Measurements from ENCODE around the gene SLC2A13.
"Not testable (repeated sequence)": the region's sequence is repeated elsewhere in the genome, so short reads cannot be mapped to it uniquely, and the experiment has no call there.

Gene SLC2A13

DNA sequence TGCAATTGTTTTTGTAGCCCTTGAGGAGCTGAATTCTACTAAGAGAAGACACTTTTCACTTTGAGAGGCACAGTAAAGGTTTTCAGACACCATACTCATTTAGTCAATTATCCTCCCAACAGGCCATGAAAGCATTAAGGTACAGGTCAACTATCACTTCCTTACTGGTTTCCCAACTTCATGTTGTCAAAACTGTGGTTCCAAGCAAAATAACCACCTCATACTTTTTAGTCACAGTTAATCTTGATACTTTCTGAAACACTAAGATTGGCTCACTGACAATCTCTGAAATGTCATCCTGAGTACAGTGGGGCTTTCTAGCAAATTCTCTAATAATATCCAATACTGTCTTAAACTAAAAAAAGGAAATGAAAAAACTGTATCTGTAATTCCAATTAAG lies 71.7 kb downstream of the SLC2A13 start:
- no peak for FAIRE-seq

DNA sequence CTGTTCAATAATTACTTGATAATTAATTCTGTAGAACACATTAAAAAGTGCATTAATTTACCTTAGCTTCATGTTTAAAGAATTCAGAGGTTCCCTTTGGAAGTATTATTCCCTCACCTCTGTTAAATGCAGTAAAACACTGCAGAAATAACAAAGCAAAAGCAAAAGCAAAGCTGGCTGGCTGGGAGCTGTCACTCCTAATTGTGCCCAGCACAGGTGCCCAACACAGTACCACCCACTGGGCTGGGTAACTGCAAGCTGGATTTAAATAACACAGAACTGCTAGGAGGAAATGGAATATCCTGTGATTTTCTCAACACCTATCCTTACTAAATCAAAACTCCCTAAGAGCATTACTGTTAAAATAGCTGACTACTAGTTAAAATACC lies 72.6 kb downstream of the SLC2A13 start:
- FAIRE-seq: no peak

DNA sequence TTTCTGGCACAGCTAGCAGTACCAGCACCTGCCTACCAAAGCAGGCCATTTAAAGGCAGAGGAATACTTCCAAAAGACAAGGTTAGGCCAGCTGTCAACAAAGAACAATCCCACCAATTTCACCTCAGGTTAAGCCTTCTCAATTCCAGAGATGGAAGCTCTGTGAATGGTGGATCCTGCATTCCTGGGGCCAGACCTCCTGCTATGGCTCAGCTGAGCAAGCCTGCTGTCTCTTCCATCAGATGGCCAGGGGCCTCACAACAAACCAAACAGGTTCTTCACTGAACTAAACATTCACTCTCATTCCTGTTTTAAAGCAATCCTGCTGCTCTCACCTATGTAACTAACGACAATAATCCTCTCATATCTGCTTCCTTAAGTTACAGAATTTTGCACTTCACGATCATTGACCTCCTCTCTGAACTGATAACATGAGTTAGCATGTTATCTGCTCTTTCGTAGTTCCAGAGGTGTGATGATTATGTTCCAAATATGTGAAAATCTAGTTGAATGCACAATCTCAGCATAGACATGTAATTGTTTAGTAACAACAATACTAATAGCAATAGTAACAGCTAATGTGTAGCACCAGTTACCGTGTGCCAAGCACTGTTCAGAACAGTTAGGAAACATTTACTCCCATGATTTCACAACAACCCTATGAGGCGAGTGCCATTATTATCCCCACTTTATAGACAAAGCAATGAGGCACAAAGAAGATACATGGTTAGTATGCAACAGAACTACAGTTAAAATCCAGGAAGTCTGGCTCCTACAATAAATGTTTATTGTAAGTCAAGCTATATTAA lies 73.2 kb downstream of the SLC2A13 start:
- FAIRE-seq: no peak

DNA sequence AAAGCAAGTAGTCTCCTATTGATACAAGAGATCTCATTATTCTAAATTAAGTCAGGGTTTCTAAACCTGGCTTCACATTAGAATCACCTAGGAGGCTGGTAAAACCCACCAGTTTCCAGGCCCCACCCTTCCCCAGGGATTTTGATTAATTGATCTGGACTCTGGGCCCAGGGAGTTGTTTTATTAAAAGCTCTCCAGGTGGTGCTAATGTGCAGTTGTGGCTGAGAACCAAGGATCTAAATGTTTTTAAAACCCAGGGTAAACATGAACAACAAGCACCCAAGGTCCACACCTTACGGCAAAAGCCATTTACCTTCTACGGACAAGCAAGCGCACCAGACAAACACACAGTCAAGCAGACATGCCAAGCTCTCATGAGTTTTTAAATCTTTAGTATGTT lies 73.9 kb downstream of the SLC2A13 start:
- no peak for FAIRE-seq

DNA sequence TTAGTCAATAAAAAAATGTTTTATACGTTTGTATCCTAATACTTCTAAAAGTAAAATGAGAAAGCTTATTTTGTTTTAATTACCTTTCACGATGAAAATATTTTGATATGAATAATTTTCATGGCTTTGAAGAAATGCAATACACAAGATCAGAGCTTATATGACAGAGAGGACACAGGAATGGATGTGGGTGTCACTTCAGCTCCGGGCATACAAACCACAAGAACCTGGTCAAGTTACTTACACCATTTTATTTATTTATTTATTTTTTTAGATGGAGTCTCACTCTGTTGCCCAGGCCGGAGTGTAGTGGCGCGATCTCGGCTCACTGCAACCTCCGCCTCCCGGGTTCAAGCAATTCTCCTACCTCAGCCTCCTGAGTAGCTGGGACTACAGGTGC lies 74.9 kb downstream of the SLC2A13 start:
- FAIRE-seq: not testable (repeated sequence)

DNA sequence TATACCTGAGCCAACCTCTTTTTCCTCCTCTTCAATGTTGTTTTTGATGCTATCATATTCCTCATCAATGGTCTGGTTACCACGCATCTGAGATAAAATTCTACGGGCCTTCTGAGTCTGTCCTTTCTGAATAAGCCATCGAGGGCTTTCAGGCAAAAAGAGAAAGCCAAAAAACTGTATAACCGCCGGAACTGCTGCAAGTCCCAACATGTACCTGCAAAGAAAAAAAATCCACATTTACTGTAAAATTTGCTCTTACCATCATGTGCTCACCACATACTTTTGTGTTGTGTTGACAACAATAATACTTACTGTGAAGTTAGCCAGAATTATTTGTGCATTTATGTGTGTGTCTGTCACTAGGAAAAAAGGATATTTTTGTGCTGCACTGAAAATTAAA lies 77.6 kb downstream of the SLC2A13 start:
- FAIRE-seq: no peak

DNA sequence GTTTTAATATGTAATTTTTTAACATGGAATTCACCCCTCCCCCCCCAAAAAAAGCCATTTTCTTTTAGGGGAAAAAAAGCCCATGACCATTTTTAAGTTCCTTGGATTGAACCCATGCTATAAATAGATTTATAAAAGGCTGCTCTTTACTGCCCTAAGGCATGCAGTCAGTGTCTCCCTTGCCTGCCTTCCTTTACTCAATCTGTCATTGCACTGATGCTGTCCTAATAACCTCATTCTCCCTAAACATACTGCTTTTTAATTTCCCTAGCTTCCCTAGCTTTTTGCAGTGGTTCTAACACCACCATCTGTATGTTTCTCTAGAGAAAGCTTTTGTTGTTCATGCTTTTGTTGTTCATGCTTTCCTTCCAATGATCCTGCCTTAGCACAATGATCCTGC lies 83.0 kb downstream of the SLC2A13 start:
- no peak for FAIRE-seq

DNA sequence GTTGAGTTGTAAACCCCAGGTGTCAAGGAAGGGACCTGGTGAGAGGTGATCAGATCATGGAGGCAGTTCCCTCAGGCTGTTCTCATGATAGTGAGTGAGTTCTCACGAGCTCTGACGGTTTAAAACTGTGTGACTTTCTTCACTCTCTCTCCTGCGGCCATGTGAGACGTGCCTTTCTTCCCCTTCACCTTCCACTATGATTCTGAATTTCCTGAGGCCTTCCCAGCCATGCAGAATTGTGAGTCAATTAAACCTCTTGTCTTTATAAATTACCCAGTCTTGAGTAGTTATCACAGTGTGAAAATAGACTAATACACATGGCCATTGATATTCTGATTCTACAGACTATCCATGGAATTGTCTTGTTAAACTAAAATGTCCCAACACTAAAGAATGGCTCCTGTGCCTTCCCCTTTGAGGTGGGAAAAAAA lies 85.6 kb downstream of the SLC2A13 start:
- FAIRE-seq: no peak

DNA sequence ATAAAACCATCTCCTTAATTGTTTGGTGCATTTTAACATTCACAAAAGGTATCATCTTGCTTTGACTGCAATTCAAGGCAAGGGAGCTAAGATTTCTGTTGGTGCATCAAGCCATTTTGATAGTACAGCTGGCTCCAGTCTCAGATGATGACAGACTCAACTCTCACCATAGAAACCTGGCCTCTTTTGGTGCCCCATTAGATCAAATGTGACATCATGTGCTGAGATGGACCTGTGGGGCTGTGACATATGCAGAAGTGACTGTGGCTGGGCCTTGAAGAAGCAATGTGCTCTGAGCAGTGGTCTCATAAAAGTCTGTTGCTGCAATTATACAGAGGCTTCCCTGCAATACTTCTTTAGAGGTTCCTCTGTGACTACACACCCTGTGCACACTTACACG lies 88.4 kb downstream of the SLC2A13 start:
- FAIRE-seq: no peak

DNA sequence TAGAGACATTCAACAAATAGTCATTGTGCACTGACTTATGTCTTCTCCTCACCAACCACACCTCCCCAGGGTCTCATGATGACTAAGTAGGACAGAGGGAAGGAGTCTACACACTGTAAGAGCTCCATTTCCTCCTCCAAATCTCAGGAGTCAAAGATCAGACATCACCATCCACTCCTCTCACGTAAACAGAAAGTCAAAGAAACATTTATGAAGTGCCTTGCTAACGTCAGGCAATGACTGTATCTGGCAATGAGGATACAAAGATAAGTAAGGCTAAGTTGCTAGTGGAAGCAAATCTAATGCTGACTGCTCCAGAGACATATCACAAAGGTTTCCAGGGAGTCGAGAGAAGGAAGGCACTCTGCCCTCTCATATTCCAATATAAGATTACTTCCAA lies 88.9 kb downstream of the SLC2A13 start:
- no peak for FAIRE-seq

DNA sequence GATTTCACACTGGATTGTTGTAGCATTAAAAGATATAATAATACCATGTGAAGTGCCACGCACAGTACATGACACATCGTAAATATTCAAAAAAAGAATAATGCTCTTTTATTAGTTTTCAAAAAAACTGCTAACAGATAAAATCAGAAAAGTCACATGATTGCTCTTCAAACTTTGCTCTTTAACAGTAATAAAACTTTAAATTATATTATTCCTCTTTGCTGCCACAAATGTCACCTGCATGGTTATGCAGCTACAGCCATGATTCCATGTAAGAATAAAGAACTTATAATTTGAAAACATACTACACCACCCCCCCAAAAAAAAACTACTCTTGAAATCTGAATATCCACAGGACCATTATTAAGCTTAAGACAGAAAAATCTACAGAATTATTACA lies 90.0 kb downstream of the SLC2A13 start:
- FAIRE-seq: no peak

DNA sequence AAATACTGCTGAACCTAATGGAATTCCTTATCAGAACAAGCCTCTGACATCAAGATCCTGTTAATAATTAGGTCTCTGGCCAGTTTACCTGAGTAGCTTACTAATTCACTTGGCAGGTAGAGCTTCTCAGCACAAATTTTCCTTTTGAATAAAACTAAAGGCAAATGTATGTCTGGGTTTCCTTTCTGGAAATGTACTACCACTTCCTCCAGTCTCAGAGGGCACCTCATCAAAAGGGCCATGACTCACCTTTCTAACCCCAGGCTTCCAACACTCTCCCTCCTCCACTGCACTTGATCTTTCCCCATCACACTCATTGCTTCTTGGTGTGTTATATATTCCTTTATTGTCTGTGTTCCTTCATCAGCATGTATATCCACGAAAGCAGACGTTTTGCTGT lies 90.5 kb downstream of the SLC2A13 start:
- no peak for FAIRE-seq

DNA sequence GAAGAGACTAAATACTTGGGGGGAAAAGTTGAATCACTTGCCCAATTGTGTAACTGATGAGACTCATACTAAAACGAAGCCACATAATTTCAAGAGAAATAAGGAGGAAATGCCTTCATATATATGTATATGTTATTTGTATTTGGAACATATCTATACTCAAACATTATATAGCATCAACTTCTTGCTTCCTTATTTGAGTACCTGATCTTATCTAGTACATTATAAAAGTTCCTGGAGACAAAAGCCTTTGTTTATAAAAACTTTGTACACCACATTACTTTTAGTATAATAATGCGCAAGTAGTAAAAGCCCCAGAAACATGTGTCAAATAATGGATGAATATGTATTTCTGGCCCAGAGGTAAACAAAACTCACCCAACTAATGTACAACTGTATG lies 92.0 kb downstream of the SLC2A13 start:
- FAIRE-seq: no peak

DNA sequence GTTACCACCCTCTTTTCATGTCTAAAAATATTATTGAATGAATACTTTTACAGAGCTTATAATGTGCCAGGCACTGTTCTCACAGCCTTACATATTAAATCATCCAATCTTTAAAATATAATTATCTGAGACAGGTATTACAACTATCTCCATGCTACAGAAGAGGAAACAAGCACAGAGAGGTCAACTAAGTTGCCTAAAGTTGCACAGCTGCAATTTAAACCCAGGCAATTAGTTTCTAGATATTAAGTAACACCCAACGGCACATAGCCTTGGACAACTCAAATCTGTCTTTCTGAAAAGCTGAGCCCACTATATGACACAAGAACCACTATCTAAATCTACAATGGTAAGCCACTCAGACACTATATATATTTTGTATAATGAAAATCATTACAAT lies 92.6 kb downstream of the SLC2A13 start:
- no peak for FAIRE-seq

DNA sequence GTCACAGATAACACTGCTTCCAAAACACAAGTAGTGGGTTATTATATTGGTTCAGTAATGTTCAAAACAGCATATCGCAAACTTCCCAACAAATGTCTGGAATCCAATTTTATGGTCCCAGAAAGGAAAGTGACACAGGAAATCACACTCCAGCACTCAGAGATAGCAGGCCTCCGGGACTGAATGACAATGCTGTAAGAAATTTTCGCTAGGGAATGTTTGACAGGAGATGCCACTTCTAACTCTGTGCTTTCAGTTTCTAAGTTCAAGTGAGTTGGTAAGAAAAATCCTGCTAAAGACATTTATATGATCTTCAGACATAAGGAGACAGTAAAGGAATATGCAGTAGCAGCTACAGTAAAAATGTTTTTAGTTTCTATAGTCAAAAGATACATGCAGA lies 93.2 kb downstream of the SLC2A13 start:
- FAIRE-seq: no peak

DNA sequence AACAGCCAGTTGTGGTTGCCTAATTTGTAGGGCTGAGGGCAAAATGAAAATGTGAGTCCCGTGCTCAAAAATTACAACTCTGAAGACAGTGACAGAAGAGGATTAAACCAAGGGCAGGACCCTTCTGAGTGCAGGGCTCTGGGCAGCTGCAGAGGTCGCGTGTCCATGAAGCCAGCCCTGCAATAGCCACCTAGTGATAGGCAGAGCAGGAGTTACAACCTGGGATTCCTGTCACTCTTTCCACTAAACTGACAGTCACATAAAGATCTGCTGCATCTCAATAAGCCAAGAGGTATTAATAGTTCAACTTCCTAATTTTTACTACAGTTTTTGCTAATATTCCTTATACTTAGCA lies 94.1 kb downstream of the SLC2A13 start:
- no peak for FAIRE-seq

DNA sequence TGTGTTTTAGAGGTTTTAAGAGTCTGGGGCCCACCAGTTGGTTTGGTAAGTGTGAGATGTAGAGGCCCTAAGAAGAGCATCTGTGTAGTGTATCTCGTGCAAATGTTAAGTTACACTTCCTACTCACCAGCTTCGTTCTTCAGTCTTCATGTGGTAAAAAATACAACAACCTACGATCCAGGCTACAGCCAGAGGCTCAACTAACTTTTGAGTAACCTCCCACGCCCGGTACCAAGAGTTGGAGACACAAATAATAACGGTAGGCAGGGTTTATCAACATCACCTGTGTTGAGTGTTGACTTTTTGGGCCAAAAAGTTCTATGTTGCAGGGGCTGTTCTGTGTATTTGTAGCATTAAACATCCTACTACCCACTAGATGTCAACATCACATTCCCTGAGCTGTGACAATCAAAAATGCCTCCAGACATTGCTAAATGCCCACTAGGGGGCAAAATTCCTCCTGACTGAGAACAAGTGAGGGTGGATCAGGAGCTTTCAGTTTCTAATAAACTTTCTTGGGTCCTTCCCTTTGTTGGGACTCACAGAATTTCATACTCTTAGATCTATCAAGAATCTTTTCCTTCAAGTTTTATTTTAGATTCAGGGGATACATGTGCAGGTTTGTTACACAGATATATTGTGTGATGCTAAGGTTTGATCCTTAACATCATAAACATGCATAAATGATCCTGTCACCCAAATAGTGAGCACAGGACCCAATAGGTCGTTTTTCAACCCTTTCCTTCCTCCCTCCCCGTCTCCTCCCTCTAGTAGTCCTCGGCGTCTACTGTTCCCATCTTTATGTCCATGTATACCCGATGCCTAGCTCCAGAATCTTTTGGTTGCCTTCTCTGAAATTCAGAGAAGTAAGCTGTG lies 94.7 kb downstream of the SLC2A13 start:
- no peak for FAIRE-seq

DNA sequence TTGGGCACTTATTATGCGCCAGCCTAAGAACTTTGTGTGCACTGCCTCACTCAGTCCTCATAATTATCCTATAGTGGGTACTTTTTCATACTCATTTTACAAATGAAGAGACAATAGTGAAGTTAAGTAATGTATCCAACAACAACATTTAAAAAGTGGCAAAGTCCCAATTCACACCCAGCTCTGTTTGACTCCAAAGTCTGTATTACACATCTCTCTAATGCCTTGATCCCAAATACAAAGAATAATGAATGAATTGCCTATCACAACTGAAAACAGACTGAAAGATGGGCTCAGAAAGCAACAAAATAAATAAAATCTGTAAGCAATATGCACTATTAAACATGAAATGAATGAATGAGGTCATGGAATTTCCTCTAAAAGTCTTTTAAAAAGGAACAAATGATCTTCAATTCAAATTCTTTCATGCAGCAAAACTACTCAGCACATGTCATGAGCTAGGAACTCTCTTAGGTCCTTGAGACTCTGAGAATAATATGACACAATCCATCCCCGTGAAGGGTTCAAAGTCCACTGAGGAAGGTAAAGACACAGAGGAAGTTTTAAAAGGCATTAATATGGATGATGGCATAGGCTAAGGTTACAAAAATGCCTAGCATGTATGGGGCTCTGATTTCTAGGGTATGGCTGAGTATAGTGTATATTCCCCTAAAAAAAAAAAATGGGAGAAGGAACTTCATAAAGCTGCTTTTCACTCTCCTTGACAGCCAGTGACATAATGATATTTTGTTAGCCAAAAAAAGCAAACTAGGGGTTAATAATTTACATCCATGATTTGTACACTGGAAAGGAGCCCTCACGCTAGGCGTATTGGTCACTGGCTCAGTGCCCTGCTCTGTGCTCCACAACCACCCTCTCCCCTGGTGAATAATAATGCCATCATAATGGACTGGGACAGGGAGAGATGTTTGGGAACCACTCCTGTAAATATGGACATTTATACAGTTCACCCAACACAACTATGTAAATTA lies 103.4 kb downstream of the SLC2A13 start:
- FAIRE-seq: no peak

DNA sequence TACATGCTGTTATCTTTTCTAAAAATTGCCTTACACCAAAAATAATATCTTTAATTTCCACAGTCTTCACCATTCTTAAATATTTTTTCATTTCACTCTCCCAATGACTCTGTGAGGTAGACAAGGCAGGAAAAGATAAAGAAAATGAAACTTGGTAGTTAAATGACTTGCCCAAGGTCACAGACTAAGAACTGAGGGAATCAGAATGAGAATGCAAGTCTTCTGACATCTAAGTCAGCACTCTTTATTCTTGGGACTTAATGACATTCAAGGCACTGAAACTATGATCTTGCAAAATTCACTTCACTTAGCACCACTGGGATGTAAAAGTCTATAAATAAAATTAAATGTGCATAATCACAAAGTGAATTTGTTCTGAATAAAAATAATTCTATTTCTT lies 104.5 kb downstream of the SLC2A13 start:
- FAIRE-seq: no peak

DNA sequence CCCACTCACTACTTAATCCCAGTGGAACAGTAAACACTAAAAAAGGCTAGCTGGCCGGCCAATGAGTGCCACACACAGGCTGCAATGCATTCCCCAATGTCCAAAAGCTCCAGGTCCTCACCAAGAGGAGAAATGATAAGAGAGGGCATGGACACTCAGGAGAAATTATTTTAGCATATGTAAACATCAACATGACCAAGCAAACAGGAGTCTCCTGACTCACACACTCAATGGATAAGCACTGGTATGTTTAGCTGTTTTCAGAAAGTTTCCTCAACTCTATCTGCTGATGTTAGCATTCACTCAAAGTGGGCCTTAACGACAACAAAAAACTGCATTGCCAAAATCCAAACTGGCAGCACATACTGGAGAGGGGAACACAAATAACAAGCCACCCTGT lies 105.0 kb downstream of the SLC2A13 start:
- no peak for FAIRE-seq

DNA sequence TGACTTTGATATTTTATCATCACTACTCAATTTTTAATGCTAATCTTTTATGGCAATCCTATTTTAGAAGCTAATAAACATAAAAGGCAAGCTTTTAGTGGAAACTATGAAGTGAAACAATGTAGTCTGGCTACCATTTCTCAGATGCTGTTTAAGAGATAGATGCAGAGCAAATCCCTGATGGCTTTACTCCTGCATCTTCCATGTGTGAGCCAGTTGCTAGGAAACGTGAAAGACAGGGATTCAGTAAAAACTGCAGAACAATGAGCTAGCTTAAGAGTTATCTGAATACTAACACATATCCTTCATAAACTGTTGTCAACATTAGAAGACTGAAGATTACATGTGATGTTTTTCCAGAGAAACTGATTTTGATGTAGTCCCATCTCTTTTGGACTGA lies 112.6 kb downstream of the SLC2A13 start:
- FAIRE-seq: no peak

DNA sequence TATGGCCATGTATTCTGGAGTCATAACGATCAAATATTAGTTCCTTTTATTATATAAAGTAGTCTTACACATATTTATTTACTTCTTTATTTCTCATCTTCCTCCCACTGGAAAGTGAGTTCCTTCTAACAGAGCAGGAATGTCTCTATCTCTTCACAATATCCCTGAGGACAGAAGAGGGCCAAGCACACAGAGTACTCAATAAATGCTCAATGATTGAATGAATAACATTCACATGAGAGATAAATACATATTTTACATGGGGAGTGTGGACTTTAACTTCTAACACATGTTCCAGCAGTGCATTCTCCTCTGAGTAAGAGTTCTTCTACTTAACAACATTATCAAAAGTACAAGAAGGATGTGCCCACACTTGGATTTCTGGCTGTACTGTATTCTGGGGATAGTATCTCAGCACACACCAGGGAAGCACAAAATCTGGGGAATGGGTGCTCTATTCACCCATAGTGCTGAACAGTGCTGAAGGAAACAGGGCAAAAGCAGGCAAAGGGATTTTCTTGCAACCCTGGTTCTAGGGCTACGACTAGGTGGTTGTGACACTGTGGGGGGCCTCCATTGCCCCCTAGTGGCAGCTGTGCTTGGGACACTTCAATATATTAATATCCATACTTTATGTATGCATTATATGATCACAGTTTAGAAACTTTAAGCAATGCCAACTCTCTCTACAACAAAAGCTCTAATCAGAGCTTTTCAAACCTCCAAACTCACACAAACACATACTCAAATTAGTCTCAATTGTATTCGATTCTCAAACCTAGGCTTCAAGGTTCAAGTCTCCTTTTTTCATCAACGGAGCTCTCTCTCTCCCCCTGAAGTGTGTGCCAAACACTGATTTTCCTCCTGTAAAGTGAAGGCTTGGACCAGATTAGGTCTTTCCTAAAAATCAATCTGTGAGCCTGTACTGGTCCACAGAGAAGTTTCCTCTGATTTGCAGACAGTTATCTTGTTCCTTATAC lies 115.5 kb downstream of the SLC2A13 start:
- FAIRE-seq: no peak

All from endometrium (tissue), 2 donors.